ENCODE data around the gene PRRG3.
"Not testable (repeated sequence)": the region's sequence is repeated elsewhere in the genome, so short reads cannot be mapped to it uniquely, and the experiment has no call there.

PRRG3 gene

DNA sequence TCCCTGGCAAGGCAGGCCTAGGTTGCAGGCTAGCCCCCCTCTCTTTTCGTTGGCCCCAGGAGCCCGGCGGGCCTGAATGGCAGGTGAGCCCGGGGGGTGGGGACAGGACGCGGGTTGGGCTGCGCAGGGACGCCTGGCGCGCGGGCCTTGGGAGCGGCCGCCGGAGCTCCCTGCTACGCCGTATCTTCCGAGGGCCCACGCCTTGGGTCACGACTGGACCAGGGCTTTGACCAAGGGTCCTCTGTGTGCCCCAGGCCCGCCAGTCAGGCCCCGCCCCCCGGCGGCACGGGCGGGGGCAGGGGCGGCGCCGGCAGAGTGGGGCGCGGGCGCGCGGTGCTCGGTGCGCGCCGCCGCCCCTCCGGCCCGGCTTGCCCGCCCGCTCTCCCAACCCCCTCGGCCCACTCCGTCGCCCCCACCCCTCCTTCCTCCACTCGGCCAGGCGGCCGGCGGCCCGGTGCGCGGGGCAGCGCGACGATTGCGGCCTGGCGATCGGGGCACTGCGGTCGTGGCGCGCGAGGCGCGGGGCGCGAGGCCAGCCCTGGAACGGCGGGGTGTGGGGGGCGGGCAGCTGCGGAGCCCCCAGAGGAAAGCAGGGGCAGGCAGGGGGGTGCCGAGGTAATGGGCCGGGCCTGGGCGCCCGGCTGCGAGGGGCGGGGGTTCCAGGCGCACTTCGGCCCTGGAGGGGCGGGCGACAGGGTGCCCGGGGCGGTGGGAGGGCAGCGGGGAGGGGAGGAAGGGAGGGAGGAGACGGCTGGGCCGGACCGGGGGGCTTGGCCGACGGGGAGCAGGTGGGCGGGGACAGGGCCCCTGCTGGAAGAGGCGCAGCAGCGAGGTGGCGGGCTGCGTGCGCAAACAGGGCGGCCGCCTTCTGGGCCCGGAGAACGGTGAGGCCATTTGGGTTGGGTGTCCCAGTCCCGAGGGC is at the start of gene PRRG3:
TSS of gene PRRG3 (plus strand) at position 798 of the 922 bp plus-strand sequence. CDS start 3,357 bp downstream, outside the sequence.
- Histone ChIP-seq H3K27ac (ENCODE audit: low read depth, low read length) (no peak within 1 kb of the TSS), H3K9ac (ENCODE audit: low read length) (no peak within 1 kb of the TSS), H3K4me1 (ENCODE audit: insufficient read depth, low read length) (no peaks in the 10 kb centered on the region), H3K36me3 (ENCODE audit: insufficient read depth, low read length) (no peaks in the 10 kb centered on the region), H3K27me3 (ENCODE audit: control insufficient read depth in 1 of 2, insufficient read depth in 2 of 2, low read length in 2 of 2) (peaks cover 0 to 7% of the 10 kb centered on the region in 2 donors), H3K9me3 (ENCODE audit: low read length) (no peaks in the 10 kb centered on the region), H3K4me3 (ENCODE audit: low read depth in 1 of 2, low read length in 2 of 2) (no peak within 1 kb of the TSS)

GRCh38 chrX:151675121-151675746 is 20.0 kb upstream of the PRRG3 start:
- H3K27ac ChIP-seq (ENCODE audit: low read depth, low read length), result no peak overlapping the region
- no peaks in the 10 kb centered on the region for H3K4me1 ChIP-seq (ENCODE audit: insufficient read depth, low read length)
- H3K27me3 ChIP-seq (ENCODE audit: control insufficient read depth in 1 of 2, insufficient read depth in 2 of 2, low read length in 2 of 2), result no peaks in the 10 kb centered on the region
- no peak overlapping the region for H3K9ac ChIP-seq (ENCODE audit: low read length)
- H3K4me3 ChIP-seq (ENCODE audit: low read depth in 1 of 2, low read length in 2 of 2), result no peak overlapping the region
- no peaks in the 10 kb centered on the region for H3K9me3 ChIP-seq (ENCODE audit: low read length)
- no peaks in the 10 kb centered on the region for H3K36me3 ChIP-seq (ENCODE audit: insufficient read depth, low read length)

DNA sequence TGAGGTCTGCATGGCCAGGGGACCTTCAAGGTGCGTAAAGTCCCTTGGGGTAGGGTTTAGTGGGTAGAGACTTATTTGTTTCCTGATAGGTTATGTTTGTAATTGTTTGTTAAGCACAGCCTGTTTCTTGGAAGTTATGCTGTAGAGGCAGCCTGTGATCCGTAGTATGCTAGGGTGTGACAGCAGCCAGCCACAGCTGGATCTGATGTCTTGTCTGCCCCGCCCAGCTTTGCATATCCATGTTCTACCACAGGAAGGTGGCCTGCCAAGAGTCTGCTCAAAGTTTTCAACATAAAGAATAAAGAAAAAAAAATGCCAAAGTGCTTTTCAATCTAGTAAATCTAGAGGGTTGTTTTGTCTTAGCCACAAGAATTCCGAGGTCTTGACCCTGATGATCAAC is 19.1 kb upstream of the PRRG3 start:
- Histone ChIP-seq H3K36me3 (ENCODE audit: insufficient read depth, low read length) (no peaks in the 10 kb centered on the region), H3K27ac (ENCODE audit: low read depth, low read length) (no peak overlapping the region), H3K27me3 (ENCODE audit: control insufficient read depth in 1 of 2, insufficient read depth in 2 of 2, low read length in 2 of 2) (no peaks in the 10 kb centered on the region), H3K9ac (ENCODE audit: low read length) (no peak overlapping the region), H3K4me1 (ENCODE audit: insufficient read depth, low read length) (no peaks in the 10 kb centered on the region), H3K9me3 (ENCODE audit: low read length) (no peaks in the 10 kb centered on the region), H3K4me3 (ENCODE audit: low read depth in 1 of 2, low read length in 2 of 2) (no peak overlapping the region)

- peaks cover 0 to 5% of the 10 kb centered on the region in 2 donors for H3K27me3 ChIP-seq (ENCODE audit: control insufficient read depth in 1 of 2, insufficient read depth in 2 of 2, low read length in 2 of 2)
- H3K4me3 ChIP-seq (ENCODE audit: low read depth in 1 of 2, low read length in 2 of 2), result no peak overlapping the region
- no peaks in the 10 kb centered on the region for H3K9me3 ChIP-seq (ENCODE audit: low read length)
- no peak overlapping the region for H3K9ac ChIP-seq (ENCODE audit: low read length)
- H3K27ac ChIP-seq (ENCODE audit: low read depth, low read length), result no peak overlapping the region
- no peaks in the 10 kb centered on the region for H3K36me3 ChIP-seq (ENCODE audit: insufficient read depth, low read length)
- H3K4me1 ChIP-seq (ENCODE audit: insufficient read depth, low read length), result no peaks in the 10 kb centered on the region
Observed at GRCh38 chrX:151679798-151680402, 15.4 kb upstream of the PRRG3 start.

GRCh38 chrX:151680805-151681204 is 14.5 kb upstream of the PRRG3 start:
- Histone ChIP-seq H3K4me3 (ENCODE audit: low read depth in 1 of 2, low read length in 2 of 2) (no peak overlapping the region), H3K9me3 (ENCODE audit: low read length) (no peaks in the 10 kb centered on the region), H3K4me1 (ENCODE audit: insufficient read depth, low read length) (no peaks in the 10 kb centered on the region), H3K36me3 (ENCODE audit: insufficient read depth, low read length) (no peaks in the 10 kb centered on the region), H3K27me3 (ENCODE audit: control insufficient read depth in 1 of 2, insufficient read depth in 2 of 2, low read length in 2 of 2) (peaks cover 0 to 5% of the 10 kb centered on the region in 2 donors), H3K27ac (ENCODE audit: low read depth, low read length) (no peak overlapping the region), H3K9ac (ENCODE audit: low read length) (no peak overlapping the region)

GRCh38 chrX:151687635-151688034 is 7.6 kb upstream of the PRRG3 start:
- no peaks in the 10 kb centered on the region for H3K36me3 ChIP-seq (ENCODE audit: insufficient read depth, low read length)
- H3K4me3 ChIP-seq (ENCODE audit: low read depth in 1 of 2, low read length in 2 of 2), result no peak overlapping the region
- no peak overlapping the region for H3K27ac ChIP-seq (ENCODE audit: low read depth, low read length)
- H3K4me1 ChIP-seq (ENCODE audit: insufficient read depth, low read length), result no peaks in the 10 kb centered on the region
- no peak overlapping the region for H3K9ac ChIP-seq (ENCODE audit: low read length)
- H3K9me3 ChIP-seq (ENCODE audit: low read length), result no peaks in the 10 kb centered on the region
- H3K27me3 ChIP-seq (ENCODE audit: control insufficient read depth in 1 of 2, insufficient read depth in 2 of 2, low read length in 2 of 2), result peaks cover 0 to 5% of the 10 kb centered on the region in 2 donors

GRCh38 chrX:151688695-151689094 is 6.6 kb upstream of the PRRG3 start:
- no peak overlapping the region for H3K4me3 ChIP-seq (ENCODE audit: low read depth in 1 of 2, low read length in 2 of 2)
- H3K27ac ChIP-seq (ENCODE audit: low read depth, low read length), result no peak overlapping the region
- H3K27me3 ChIP-seq (ENCODE audit: control insufficient read depth in 1 of 2, insufficient read depth in 2 of 2, low read length in 2 of 2), result peaks cover 0 to 4% of the 10 kb centered on the region in 2 donors
- no peaks in the 10 kb centered on the region for H3K36me3 ChIP-seq (ENCODE audit: insufficient read depth, low read length)
- H3K9ac ChIP-seq (ENCODE audit: low read length), result no peak overlapping the region
- no peaks in the 10 kb centered on the region for H3K4me1 ChIP-seq (ENCODE audit: insufficient read depth, low read length)
- no peaks in the 10 kb centered on the region for H3K9me3 ChIP-seq (ENCODE audit: low read length)

GRCh38 chrX:151692825-151693224 is 2.4 kb upstream of the PRRG3 start:
- Histone ChIP-seq H3K27me3 (ENCODE audit: control insufficient read depth in 1 of 2, insufficient read depth in 2 of 2, low read length in 2 of 2) (peaks cover 0 to 7% of the 10 kb centered on the region in 2 donors), H3K9me3 (ENCODE audit: low read length) (no peaks in the 10 kb centered on the region), H3K36me3 (ENCODE audit: insufficient read depth, low read length) (no peaks in the 10 kb centered on the region), H3K4me1 (ENCODE audit: insufficient read depth, low read length) (no peaks in the 10 kb centered on the region), H3K27ac (ENCODE audit: low read depth, low read length) (no peak overlapping the region), H3K9ac (ENCODE audit: low read length) (no peak overlapping the region), H3K4me3 (ENCODE audit: low read depth in 1 of 2, low read length in 2 of 2) (no peak overlapping the region)

- Histone ChIP-seq H3K4me1 (ENCODE audit: insufficient read depth, low read length) (no peaks in the 10 kb centered on the region), H3K9ac (ENCODE audit: low read length) (no peak overlapping the region), H3K9me3 (ENCODE audit: low read length) (no peaks in the 10 kb centered on the region), H3K27me3 (ENCODE audit: control insufficient read depth in 1 of 2, insufficient read depth in 2 of 2, low read length in 2 of 2) (peaks cover 0 to 7% of the 10 kb centered on the region in 2 donors), H3K36me3 (ENCODE audit: insufficient read depth, low read length) (no peaks in the 10 kb centered on the region), H3K27ac (ENCODE audit: low read depth, low read length) (no peak overlapping the region), H3K4me3 (ENCODE audit: low read depth in 1 of 2, low read length in 2 of 2) (no peak overlapping the region)
Observed at GRCh38 chrX:151694121-151694520, 1.1 kb upstream of the PRRG3 start.

DNA sequence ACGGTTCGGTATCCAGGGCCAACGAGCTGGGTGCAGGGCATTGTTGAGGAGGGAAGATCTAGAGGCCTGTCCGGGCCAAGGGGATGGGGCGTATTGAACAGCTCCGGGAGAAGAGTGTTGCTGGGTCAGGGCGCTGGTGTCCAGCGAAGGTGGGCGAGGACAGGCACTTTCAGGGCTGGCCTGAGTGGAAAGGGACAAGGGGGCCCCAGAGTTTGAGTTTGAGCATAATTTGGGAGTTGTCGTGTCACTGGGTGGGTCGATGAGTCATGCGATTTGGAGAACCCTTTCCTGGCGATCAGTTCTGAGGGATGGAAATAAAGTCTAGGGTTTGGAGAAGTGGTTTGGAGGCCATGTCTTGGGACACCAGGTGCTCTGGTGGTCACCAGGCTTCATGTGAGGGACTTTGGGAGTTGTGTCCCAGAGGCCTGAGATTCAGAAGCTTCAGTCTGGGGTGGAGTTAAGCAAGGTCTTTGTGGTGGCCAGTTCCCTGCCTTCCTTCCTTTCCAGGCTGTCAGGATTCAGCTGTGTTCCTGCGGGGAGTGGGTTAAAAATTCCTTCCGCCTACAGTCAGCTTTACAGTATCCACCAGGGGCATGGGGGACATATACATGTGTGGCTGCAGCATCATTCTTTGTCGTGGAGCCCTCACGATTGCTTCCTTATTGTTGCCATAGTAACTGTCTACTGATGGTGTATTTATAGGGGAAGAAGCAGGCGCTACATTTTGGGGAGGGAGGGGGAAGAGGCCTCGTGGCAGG is 504 bp downstream of the PRRG3 start:
- Histone ChIP-seq H3K4me3 (ENCODE audit: low read depth in 1 of 2, low read length in 2 of 2) (no peak overlapping the region), H3K36me3 (ENCODE audit: insufficient read depth, low read length) (no peaks in the 10 kb centered on the region), H3K27ac (ENCODE audit: low read depth, low read length) (no peak overlapping the region), H3K27me3 (ENCODE audit: control insufficient read depth in 1 of 2, insufficient read depth in 2 of 2, low read length in 2 of 2) (peaks cover 0 to 7% of the 10 kb centered on the region in 2 donors), H3K9me3 (ENCODE audit: low read length) (no peaks in the 10 kb centered on the region), H3K4me1 (ENCODE audit: insufficient read depth, low read length) (no peaks in the 10 kb centered on the region), H3K9ac (ENCODE audit: low read length) (no peak overlapping the region)

DNA sequence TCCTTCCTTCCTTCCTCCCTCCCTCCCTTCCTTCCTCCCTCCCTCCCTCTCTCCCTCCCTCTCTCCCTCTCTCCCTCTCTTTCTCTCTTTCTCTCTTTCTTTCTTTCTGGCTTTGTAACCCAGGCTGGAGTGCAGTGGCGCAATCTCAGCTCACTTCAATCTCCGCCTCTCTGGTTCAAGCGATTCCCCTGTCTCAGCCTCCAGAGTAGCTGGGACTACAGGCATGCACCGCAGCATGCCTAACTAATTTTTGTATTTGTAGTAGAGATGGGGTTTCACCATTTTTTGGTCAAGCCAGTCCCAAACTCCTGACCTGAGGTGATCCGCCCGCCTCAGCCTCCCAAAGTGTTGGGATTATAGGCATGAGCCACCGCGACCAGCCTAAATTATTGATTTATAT is 1.8 kb downstream of the PRRG3 start:
- H3K4me3 ChIP-seq (ENCODE audit: low read depth in 1 of 2, low read length in 2 of 2); H3K27ac ChIP-seq (ENCODE audit: low read depth, low read length); H3K4me1 ChIP-seq (ENCODE audit: insufficient read depth, low read length); H3K9me3 ChIP-seq (ENCODE audit: low read length); H3K36me3 ChIP-seq (ENCODE audit: insufficient read depth, low read length); H3K9ac ChIP-seq (ENCODE audit: low read length); H3K27me3 ChIP-seq (ENCODE audit: control insufficient read depth in 1 of 2, insufficient read depth in 2 of 2, low read length in 2 of 2): not testable (repeated sequence)
